ENCODE data around the gene FNBP1. TPM values are rescaled to one million over a fixed set of nuclear protein-coding genes. Genes with fewer than 3 reads are reported as not detected.

The FNBP1 gene
- total and polyA plus RNA-seq, 2 of the 8 experiments (the other 6 are each of a cell fraction or from before 2014, with no cell fraction given) = 7.2 to 40.9 TPM

- no peak overlapping the region for H3K4me2 ChIP-seq (ENCODE audit: insufficient read depth in 1 of 2, low read depth in 2 of 2, low read length in 2 of 2)
- no peaks in the 10 kb centered on the region for H3K27me3 ChIP-seq (replicated peaks in 1 of 4; ENCODE audit: control insufficient read depth in 3 of 4, extremely low read depth in 1 of 4, insufficient read depth in 3 of 4, low read length in 3 of 4)
- H3K9ac ChIP-seq (replicated peaks in 1 of 4; ENCODE audit: extremely low read depth in 1 of 4, low read depth in 3 of 4, low read length in 3 of 4) = no peak overlapping the region
- no peak overlapping the region for H3K27ac ChIP-seq (ENCODE audit: low read depth, low read length)
- no peak overlapping the region for H3K4me3 ChIP-seq (ENCODE audit: extremely low read depth in 1 of 4, insufficient read depth in 2 of 4, low read depth in 3 of 4, low read length in 4 of 4)
- H4K5ac ChIP-seq (ENCODE audit: insufficient read length, low read depth, low read length) = no peak overlapping the region
- no peak overlapping the region for H3K18ac ChIP-seq (ENCODE audit: extremely low read depth, low read length)
- H3K36me3 ChIP-seq (ENCODE audit: control insufficient read depth in 2 of 4, insufficient read depth in 4 of 4, low read length in 3 of 4) = no peaks in the 10 kb centered on the region
- no peak overlapping the region for H3K4ac ChIP-seq (replicated peaks; ENCODE audit: insufficient read length, low read depth, low read length)
- H3K9me3 ChIP-seq (ENCODE audit: insufficient read depth in 2 of 2, low read depth in 1 of 2, low read length in 1 of 2) = no peaks in the 10 kb centered on the region
- no peaks in the 10 kb centered on the region for H3K23me2 ChIP-seq (ENCODE audit: low read depth, low read length)
- H3K79me2 ChIP-seq (ENCODE audit: control insufficient read depth in 1 of 2, insufficient read depth in 2 of 2, low read length in 2 of 2) = peaks cover 0 to 18% of the 10 kb centered on the region in 2 experiments; a peak in 1 of 4 replicates
- H3K23ac ChIP-seq (ENCODE audit: insufficient read length) = no peak overlapping the region
- H2BK5ac ChIP-seq (ENCODE audit: low read depth, low read length) = no peak overlapping the region
- H3K4me1 ChIP-seq (replicated peaks in 1 of 4; ENCODE audit: control insufficient read depth in 3 of 4, insufficient read depth in 4 of 4, low read length in 3 of 4) = no peaks in the 10 kb centered on the region
- POLR2A ChIA-PET (ENCODE audit: partially characterized antibody) = interaction anchor here (1.5 kb wide), 1 partner anchor 18 kb away, joined by 3 read pairs; the partner anchor contains the start of gene FNBP1
- FAIRE-seq = no peak
- no peak overlapping the region for H4K8ac ChIP-seq (ENCODE audit: extremely low read depth, insufficient read depth, low read length)
- H3K79me1 ChIP-seq (ENCODE audit: low read depth, low read length) = peaks cover 3% of the 10 kb centered on the region; the same call in 1 of the 2 replicates
- no peak overlapping the region for H3K56ac ChIP-seq (replicated peaks; ENCODE audit: insufficient read length, low read depth, low read length)
- 91% methylated on average over 3 of the region's 3 CpGs; no CpG with 5 or more reads in 1 of the 2 experiments for WGBS, 2 experiments (ENCODE audit: extremely low coverage in 1 of 2, insufficient coverage in 1 of 2, insufficient read length in 1 of 2, insufficient replicate concordance in 2 of 2, low coverage in 1 of 2, low lambda C conversion rate in 2 of 2, missing lambda C conversion rate in 1 of 2)
- CTCF ChIA-PET (ENCODE audit: partially characterized antibody) = no interaction called here
- no peak overlapping the region for H2BK120ac ChIP-seq (replicated peaks; ENCODE audit: low read depth, low read length)
- no peak overlapping the region for H2BK15ac ChIP-seq (ENCODE audit: low read length)
- H2AFZ ChIP-seq (ENCODE audit: low read length) = no peak overlapping the region
- H2BK12ac ChIP-seq (ENCODE audit: low read depth, low read length) = no peak overlapping the region
- no peak overlapping the region for H2AK5ac ChIP-seq (ENCODE audit: low read depth, low read length)
- H3K14ac ChIP-seq (ENCODE audit: insufficient read length) = no peak overlapping the region
- H4K91ac ChIP-seq (replicated peaks; ENCODE audit: insufficient read length, low read length) = no peak overlapping the region
- H4K20me1 ChIP-seq (replicated peaks in 1 of 2; ENCODE audit: control insufficient read depth in 1 of 2, insufficient read depth in 2 of 2, low read length in 2 of 2) = no peaks in the 10 kb centered on the region
- H2BK20ac ChIP-seq (ENCODE audit: low read length) = no peak overlapping the region
- no peak for DNase-seq (ENCODE audit: low read depth in 1 of 2, low spot score in 2 of 2)
- TF ChIP-seq BRCA1 (IDR thresholded peaks at IDR 0.05; ENCODE audit: low read depth, low read length) (no peak), EGR1 (IDR thresholded peaks at IDR 0.05; ENCODE audit: borderline replicate concordance, low read depth, low read length) (no peak), JUN (IDR thresholded peaks at IDR 0.05; ENCODE audit: low read depth, low read length) (no peak), RXRA (IDR thresholded peaks at IDR 0.05; ENCODE audit: insufficient read depth, low read depth, low read length) (no peak), SP2 (IDR thresholded peaks at IDR 0.05; ENCODE audit: low read length) (no peak), E2F6 (IDR thresholded peaks at IDR 0.05) (no peak), CREB1 (IDR thresholded peaks at IDR 0.05) (no peak), CTCF (IDR thresholded peaks at IDR 0.05; ENCODE audit: control extremely low read depth in 1 of 3, insufficient read depth in 1 of 3, low read depth in 1 of 3, low read length in 3 of 3) (no peak), GABPA (IDR thresholded peaks at IDR 0.05; ENCODE audit: borderline replicate concordance, insufficient read depth, low read length) (no peak), FOSL1 (IDR thresholded peaks at IDR 0.05; ENCODE audit: insufficient read depth, low read depth, low read length) (no peak), JUND (IDR thresholded peaks at IDR 0.05; ENCODE audit: low read length) (no peak)
These were observed 18.9 kb downstream of the FNBP1 start for GRCh38 chr9:130023994-130024596.
